GM12892 (cell line): ENCODE data around the gene RBM20.

ENCODE experiments used
- POLR2A ChIP-seq: IDR thresholded peaks from 2 replicates; pipeline ENCODE4 v1.6.1; 2011; ENCODE audit warnings: low read depth, low read length, control low read depth
- POLR2AphosphoS5 ChIP-seq: IDR thresholded peaks from 2 replicates; pipeline ENCODE4 v1.6.1; 2011; ENCODE audit warnings: low read depth, low read length, control low read depth
- TAF1 ChIP-seq: IDR thresholded peaks from 2 replicates; pipeline ENCODE4 v1.6.1; 2011; ENCODE audit warnings: low read depth, mild to moderate bottlenecking, control low read depth, low read length, borderline replicate concordance

- TF ChIP-seq POLR2A = no peak
- TF ChIP-seq POLR2AphosphoS5 = no peak
- TF ChIP-seq TAF1 = no peak
Observed at GRCh38 chr10:110791541-110792073, 147.5 kb downstream of the RBM20 start.
